PC-3 (cell line): ENCODE measurements around the gene BIN2.

ENCODE experiments used
- CTCF ChIP-seq: fragments of 300-600 bp; sonication (generic); conservative IDR thresholded peaks from 2 replicates; pipeline ENCODE4 v1.5.1; 2017; ENCODE audit warnings: antibody characterized with exemption, low read depth, mild to moderate bottlenecking, low read length
- EZH2 ChIP-seq: fragments of 300-600 bp; sonication (generic); IDR thresholded peaks from one replicate; pipeline ENCODE4 v1.6.1; 2017; ENCODE audit warnings: antibody characterized with exemption, mild to moderate bottlenecking, low read length; ENCODE audit not compliant: unreplicated experiment
- EZH2phosphoT487 ChIP-seq: fragments of 300-600 bp; sonication (generic); IDR thresholded peaks from 2 replicates; pipeline ENCODE4 v1.6.1; 2018; ENCODE audit warnings: mild to moderate bottlenecking, antibody characterized with exemption, low read length, borderline replicate concordance

GRCh38 chr12:51320311-51320694 lies 3.7 kb downstream of the BIN2 start:
- TF ChIP-seq CTCF = no peak
- no peak for TF ChIP-seq EZH2phosphoT487
- no peak for TF ChIP-seq EZH2
